ENCODE results near the gene HDAC1.

GRCh38 chr1:32311709-32312393 is 20.0 kb downstream of the HDAC1 start:
- TF ChIP-seq ELF4 (IDR thresholded peaks at IDR 0.05) (no peak), TARDBP (IDR thresholded peaks at IDR 0.05) (no peak), SUZ12 (IDR thresholded peaks at IDR 0.05) (no peak), SP1 (IDR thresholded peaks at IDR 0.05) (no peak), ARNT (IDR thresholded peaks at IDR 0.05) (no peak), FOXM1 (IDR thresholded peaks at IDR 0.05; ENCODE audit: borderline replicate concordance) (no peak), PKNOX1 (IDR thresholded peaks at IDR 0.05) (no peak)
